HG02610 (cell line): ENCODE data around the gene SPECC1L.
"Not testable (repeated sequence)": the region's sequence is repeated elsewhere in the genome, so short reads cannot be mapped to it uniquely, and the experiment has no call there.

Source experiments
- ATAC-seq: cut with Tn5 transposase; IDR thresholded peaks from one replicate; pipeline ENCODE4 v1.9.1; 2021; ENCODE audit warnings: mild to moderate bottlenecking, moderate library complexity; ENCODE audit not compliant: unreplicated experiment

SPECC1L gene

GRCh38 chr22:24285245-24285644, 14.6 kb downstream of the SPECC1L start:
- no peak for ATAC-seq

DNA sequence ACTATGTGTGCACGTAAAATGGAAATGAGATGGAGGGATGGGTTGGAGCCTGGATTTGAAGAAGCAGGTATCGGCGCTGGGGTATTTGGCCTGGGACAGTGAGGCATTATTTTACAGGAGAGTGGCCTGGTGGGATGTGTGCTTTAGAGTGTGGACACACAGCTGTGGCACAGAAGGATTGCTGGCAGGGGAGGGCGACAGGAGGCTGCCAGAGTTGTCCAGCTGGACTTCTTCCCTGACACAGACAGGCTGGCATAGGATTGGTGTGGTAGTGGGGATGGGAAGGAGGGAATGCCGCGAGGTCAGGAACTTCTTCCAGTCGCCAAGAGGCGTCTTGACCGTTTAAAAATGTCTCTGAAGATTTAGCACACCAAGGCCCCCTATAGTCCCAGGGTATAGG, 16.6 kb downstream of the SPECC1L start:
- ATAC-seq: not testable (repeated sequence)

- not testable (repeated sequence) for ATAC-seq
Measured at GRCh38 chr22:24287801-24288200, 17.2 kb downstream of the SPECC1L start.

- ATAC-seq: no peak
Measured at GRCh38 chr22:24289114-24289513, 18.5 kb downstream of the SPECC1L start.

- no peak for ATAC-seq
Measured at GRCh38 chr22:24289741-24290163, 19.1 kb downstream of the SPECC1L start.

GRCh38 chr22:24290459-24290858, 19.8 kb downstream of the SPECC1L start:
- no peak for ATAC-seq

- ATAC-seq: no peak
Measured at GRCh38 chr22:24291515-24292201, 21.0 kb downstream of the SPECC1L start.

DNA sequence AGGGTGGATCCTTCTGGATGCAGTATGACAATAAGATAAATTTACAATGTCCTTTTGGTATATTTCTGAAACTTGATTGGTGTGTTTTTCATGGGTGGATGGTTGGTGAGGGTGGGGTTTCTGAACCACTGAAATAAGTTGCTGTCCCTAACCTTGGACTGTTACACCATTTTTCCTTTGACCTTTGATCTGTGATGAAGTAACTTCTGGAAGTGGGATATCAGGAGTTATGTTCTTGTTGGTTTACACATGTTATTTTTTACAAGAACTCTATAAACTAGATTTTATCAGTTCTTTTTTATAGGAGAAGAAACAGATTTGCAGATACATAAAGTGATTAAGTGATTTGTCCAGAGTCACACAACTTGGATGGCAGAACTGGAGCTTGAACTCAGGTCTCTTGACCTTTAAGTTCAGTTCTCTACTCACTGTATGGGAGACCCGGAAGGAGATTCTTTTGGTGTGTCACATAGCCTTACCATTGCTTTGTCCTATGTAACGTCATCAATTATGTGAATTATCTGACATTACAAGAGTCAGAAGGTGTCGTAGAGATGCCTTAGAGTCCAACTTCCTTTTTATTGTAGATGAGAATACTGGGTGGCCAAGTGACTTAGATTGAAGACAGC, 21.7 kb downstream of the SPECC1L start:
- ATAC-seq: not testable (repeated sequence)

DNA sequence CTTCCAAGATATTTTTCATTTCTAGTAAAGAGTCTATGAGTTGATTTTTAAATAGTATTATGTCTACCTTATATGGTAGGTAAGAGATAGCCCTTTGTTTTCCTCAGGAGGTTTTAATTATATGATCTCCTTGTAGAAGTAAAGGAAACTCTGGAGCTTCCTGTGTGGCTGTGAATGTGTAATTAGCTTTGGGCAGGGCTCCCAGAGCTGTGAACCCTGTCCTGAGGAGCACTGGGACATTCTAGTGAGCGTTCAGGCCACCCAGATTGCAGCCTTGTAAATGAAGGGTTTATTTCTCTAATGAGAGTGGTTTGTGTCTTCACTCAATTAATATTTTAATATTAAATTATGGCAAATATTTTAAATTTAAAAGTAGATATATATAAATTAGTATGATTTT, 24.3 kb downstream of the SPECC1L start:
- ATAC-seq: not testable (repeated sequence)

- ATAC-seq: not testable (repeated sequence)
Measured at GRCh38 chr22:24298497-24299155, 28.0 kb downstream of the SPECC1L start.

DNA sequence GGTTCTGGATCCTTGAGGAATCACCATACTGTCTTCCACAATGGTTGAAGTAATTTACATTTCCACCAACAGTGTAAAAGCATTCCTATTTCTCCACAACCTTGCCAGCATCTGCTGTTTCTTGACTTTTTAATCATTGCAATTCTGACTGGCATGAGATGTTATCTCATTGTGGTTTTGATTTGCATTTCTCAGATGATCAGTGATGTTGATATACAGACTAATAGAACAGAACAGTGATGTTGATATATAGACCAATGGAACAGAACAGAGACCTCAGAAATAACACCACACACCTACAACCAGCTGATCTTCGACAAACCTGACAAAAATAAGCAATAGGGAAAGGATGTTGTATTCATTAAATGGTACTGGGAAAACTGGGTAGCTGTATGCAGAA, 29.9 kb downstream of the SPECC1L start:
- ATAC-seq: not testable (repeated sequence)

DNA sequence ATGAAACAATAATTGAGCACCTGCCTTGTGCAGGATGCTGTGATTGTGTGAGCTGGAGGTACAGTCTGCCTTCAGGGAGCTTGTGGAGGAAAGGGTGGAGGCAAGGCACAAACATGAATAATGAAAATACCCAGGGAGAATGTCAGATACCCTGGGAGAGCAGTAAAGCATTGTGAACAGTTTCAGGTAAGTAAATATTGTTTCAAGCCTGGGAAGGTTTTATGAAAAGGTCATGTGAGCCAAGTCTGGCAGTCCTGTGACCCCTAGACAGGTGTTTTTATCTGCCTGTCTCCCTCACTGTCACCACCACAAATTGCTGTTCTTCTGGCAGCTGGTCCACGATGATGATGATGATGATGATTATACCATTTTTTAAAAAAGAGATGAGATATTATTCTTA, 32.0 kb downstream of the SPECC1L start:
- ATAC-seq: no peak

- ATAC-seq: no peak
Measured at GRCh38 chr22:24303007-24303406, 32.4 kb downstream of the SPECC1L start.

DNA sequence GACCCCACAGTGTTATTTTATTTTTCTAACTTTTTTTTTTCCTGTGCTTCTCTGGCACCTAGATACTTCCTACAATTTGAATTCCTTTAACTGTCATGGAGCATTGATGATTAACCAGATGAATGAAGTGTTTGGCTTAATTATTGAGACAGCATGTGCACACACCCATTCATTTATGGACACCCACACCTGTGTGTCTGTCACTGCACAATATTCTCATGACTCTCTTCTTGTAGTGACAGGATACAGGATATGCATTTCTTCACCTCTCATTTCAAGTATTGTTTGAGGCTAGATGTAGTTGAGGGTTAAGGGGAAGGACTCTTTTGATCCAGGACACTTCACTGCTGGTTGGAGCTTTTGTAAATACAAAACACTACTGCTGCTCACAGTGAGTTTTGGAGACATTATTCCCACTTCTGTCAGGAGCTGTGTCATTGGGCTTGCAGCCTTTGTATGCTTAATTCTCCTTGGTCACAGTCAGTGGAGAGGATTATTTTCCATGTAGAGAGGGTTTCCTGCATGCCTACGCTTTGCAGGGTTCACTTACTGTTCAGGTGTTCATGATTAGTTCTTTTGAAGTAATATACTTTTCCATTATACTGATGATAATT, 33.5 kb downstream of the SPECC1L start:
- no peak for ATAC-seq

- ATAC-seq: no peak
Measured at GRCh38 chr22:24305260-24305692, 34.6 kb downstream of the SPECC1L start.

GRCh38 chr22:24310969-24311368, 40.3 kb downstream of the SPECC1L start:
- ATAC-seq: no peak

GRCh38 chr22:24315367-24315966, 44.8 kb downstream of the SPECC1L start:
- no peak for ATAC-seq

DNA sequence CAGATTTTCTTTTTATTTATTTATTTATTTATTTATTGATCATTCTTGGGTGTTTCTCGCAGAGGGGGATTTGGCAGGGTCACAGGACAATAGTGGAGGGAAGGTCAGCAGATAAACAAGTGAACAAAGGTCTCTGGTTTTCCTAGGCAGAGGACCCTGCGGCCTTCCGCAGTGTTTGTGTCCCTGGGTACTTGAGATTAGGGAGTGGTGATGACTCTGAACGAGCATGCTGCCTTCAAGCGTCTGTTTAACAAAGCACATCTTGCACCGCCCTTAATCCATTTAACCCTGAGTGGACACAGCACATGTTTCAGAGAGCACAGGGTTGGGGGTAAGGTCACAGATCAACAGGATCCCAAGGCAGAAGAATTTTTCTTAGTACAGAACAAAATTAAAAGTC, 45.6 kb downstream of the SPECC1L start:
- not testable (repeated sequence) for ATAC-seq

DNA sequence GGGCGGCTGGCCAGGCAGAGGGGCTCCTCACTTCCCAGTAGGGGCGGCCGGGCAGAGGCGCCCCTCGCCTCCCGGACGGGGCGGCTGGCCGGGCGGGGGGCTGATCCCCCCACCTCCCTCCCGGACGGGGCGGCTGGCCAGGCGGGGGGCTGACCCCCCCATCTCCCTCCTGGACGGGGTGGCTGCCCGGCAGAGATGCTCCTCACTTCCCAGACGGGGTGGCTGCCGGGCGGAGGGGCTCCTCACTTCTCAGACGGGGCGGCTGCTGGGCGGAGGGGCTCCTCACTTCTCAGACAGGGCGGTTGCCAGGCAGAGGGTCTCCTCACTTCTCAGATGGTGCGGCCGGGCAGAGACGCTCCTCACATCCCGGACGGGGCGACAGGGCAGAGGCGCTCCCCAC, 46.9 kb downstream of the SPECC1L start:
- ATAC-seq: not testable (repeated sequence)

DNA sequence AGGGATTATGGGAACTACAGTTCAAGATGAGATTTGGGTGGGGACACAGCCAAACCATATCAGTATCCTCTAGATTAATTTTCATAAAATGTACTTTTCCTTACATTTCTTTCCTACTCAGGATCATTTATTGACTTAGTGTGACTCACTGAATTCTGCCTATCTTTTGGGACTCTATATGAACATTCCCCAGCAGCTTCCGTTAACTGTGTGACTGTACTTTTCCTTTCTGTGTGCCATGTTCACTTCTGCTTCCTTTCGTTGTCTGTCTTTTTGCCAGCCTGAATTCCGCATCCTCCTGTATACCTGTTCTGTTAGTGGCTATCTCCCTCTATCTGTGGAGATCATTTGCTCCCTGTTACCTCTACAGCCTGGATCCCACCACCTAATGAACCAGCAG, 48.8 kb downstream of the SPECC1L start:
- ATAC-seq: no peak

- ATAC-seq: no peak
Measured at GRCh38 chr22:24321999-24322398, 51.4 kb downstream of the SPECC1L start.
